Adipose tissue (tissue), 3 donors: ENCODE data around the gene USP5. TPM values are rescaled to one million over a fixed set of nuclear protein-coding genes. Genes with fewer than 3 reads are reported as not detected.

Experiments used
- H3K27ac ChIP-seq: one replicate; pipeline ENCODE4 v1.5.1; 2013; ENCODE audit warnings: low read depth, low read length
- WGBS, 3 donors: extraction: QIAGEN DNeasy Blood & Tissue Kit; methylation state at CpG; one replicate each; pipeline ENCODE4 v1.1.7; 2013; 5-methylcytosine and 5-hydroxymethylcytosine counted together
- polyA plus RNA-seq, 3 donors: library from polyadenylated mRNA; stranded (reverse); fragments of 200-250 nt; gene quantifications; one replicate each; pipeline ENCODE4 v1.2.3, GENCODE V29; 2013
- donor health status: healthy with polysubstance abuse.
- donor health status: Bipolar disorder and iron deficiency.
- donor health status: healthy.

The USP5 gene
- polyA plus RNA-seq, 3 donors: 14.7 to 32.5 (median 28.5) TPM

DNA sequence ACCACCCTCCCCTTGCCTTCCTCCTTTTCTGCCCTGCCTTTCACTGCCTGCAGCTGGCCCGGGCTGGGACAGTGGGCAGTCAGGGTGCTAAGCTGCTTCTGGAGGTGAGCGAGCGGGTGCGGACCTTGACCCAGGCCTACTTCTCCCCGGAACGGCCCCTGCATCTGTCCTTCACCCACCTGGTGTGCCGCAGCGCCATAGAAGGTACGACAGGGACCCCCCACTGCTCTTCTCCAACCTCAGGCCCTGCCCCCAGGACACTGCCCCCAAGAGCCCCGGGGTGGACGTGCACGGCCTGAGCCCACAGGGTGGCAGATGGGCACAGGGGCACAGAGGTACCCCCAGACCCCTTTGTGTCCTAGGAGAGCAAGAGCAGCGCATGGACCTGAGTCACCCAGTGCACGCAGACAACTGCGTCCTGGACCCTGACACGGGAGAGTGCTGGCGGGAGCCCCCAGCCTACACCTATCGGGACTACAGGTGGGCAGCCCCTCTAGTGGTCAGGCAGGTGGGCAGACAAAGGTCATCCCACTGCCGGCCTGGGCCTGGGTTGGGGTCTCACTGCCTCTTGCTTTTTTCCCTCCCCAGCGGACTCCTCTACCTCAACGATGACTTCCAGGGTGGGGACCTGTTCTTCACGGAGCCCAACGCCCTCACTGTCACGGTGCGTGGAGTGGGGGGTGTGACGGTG lies 14.4 kb upstream of the USP5 start:
- H3K27ac ChIP-seq: no peak overlapping the region
- 91 to 96% (median 92%) methylated on average over 26 of the region's 26 CpGs for WGBS, 3 donors

DNA sequence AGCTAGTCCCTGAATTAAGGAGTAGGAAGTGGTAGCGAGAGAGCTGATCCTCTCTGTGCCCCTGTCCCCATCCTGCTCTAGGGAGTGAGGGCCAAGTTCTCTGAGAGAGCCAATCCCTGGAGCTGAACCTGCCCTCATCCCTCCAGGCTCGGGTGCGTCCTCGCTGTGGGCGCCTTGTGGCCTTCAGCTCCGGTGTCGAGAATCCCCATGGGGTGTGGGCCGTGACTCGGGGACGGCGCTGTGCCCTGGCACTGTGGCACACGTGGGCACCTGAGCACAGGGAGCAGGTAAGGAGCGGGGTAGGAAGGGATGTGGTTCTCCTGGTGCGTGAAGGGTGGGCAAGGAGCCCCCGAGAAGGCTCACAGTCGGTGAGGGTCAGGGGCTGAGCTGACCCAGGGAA lies 13.1 kb upstream of the USP5 start:
- H3K27ac ChIP-seq: no peak overlapping the region
- 91 to 92% (median 92%) methylated on average over 16 of the region's 16 CpGs for WGBS, 3 donors

GRCh38 chr12:6839482-6840201 lies 12.3 kb upstream of the USP5 start:
- no peak overlapping the region for H3K27ac ChIP-seq
- WGBS, 3 donors: 72 to 84% (median 80%) methylated on average over 8 to 10 of the region's 10 CpGs

GRCh38 chr12:6840330-6840729 lies 11.6 kb upstream of the USP5 start:
- H3K27ac ChIP-seq: no peak overlapping the region
- WGBS, 3 donors: 67 to 79% (median 68%) methylated on average over 1 of the region's 1 CpG

GRCh38 chr12:6840761-6841515 lies 11.0 kb upstream of the USP5 start, which contains the start of gene GNB3:
GNB3 (plus strand) TSS chr12:6840925; CDS start chr12:6841288, 363 bp downstream.
- no peak within 1 kb of the TSS for H3K27ac ChIP-seq
- 67 to 71% (median 70%) methylated on average over 23 to 24 of the region's 24 CpGs for WGBS, 3 donors

GRCh38 chr12:6842075-6842474 lies 9.9 kb upstream of the USP5 start:
- 71 to 95% (median 84%) methylated on average over 4 of the region's 4 CpGs for whole genome bisulfite sequencing, 3 donors
- no peak overlapping the region for H3K27ac ChIP-seq

DNA sequence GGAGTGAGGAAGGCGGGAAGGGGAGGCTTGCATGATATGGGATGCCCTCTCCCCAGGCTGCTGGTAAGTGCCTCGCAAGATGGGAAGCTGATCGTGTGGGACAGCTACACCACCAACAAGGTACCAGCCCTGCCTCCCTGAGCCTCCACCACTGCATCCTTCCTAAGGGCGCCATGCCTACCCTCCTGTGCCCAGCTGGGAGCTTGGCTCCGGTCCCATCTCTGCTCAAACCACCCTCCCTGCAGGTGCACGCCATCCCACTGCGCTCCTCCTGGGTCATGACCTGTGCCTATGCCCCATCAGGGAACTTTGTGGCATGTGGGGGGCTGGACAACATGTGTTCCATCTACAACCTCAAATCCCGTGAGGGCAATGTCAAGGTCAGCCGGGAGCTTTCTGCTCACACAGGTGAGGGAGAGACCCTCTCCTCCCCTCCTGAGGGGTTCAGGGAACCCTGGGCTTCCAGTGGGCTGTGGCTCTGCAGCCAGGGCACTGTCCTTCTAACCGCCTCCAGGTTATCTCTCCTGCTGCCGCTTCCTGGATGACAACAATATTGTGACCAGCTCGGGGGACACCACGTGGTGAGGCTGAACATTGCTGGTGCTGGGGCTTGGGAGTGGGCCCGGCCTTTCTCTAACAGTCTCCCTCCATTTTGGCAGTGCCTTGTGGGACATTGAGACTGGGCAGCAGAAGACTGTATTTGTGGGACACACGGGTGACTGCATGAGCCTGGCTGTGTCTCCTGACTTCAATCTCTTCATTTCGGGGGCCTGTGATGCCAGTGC lies 8.6 kb upstream of the USP5 start:
- no peak overlapping the region for H3K27ac ChIP-seq
- WGBS, 3 donors: 78 to 80% (median 80%) methylated on average over 16 of the region's 16 CpGs

GRCh38 chr12:6845395-6845794 lies 6.6 kb upstream of the USP5 start:
- H3K27ac ChIP-seq: no peak overlapping the region
- 82 to 93% (median 86%) methylated on average over 11 to 17 of the region's 17 CpGs for WGBS, 3 donors

GRCh38 chr12:6846316-6846869 lies 5.6 kb upstream of the USP5 start:
- 77 to 89% (median 89%) methylated on average over 7 of the region's 7 CpGs for WGBS, 3 donors
- no peak overlapping the region for H3K27ac ChIP-seq

- WGBS, 3 donors: 93 to 96% (median 93%) methylated on average over 2 of the region's 2 CpGs
- no peak overlapping the region for H3K27ac ChIP-seq
Observed at GRCh38 chr12:6847676-6848075, 4.3 kb upstream of the USP5 start.

GRCh38 chr12:6849427-6849826 lies 2.5 kb upstream of the USP5 start:
- 66 to 95% (median 80%) methylated on average over 2 of the region's 2 CpGs for WGBS, 3 donors
- no peak overlapping the region for H3K27ac ChIP-seq

DNA sequence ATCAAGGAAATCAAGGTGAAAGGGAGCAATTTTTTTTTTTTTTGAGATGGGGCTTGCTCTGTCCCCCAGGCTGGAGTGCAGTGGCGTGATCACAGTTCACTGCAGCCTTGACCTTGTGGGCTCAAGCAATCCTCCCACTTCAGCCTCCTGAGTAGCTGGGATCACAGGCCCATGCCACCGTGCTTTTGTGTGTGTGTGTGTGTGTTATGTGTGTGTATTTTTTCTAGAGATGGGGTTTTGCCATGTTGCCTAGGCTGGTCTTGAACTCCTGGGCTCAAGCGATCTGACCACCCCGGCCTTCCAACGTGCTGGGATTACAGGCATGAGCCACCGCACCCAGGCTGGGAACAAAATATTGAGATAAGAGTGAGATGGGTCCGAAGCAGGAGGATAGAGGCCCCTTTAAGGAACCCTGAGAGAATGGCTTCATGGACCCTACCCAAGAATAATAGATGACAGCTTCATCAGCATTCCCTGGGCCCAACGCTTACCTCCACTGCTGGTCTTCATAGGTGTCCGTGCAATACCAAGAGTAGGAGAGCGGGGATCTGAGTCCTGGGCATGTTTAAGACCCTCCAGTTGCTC lies 1.9 kb upstream of the USP5 start:
- H3K27ac ChIP-seq: no peak overlapping the region
- WGBS, 3 donors: 79 to 87% (median 84%) methylated on average over 10 of the region's 10 CpGs

DNA sequence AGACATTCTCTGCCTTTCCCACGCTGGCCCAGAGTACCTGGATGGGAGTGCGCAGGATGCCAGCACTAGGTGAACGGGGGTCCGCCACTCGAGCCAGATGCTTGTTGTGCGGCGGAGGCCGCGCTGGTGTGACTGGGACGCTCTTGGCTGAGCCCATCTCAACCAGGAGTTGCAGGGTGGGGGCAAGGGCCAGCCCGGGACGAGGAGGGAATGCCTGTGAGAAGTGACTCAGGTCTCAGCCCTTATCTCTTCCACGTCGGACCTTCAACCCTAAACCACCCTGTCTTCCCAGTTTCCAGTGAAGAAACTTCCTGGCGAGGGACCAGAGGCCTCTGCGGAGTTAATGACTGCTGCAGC lies 1.2 kb upstream of the USP5 start:
- no peak overlapping the region for H3K27ac ChIP-seq
- 40 to 51% (median 40%) methylated on average over 16 of the region's 16 CpGs for WGBS, 3 donors

DNA sequence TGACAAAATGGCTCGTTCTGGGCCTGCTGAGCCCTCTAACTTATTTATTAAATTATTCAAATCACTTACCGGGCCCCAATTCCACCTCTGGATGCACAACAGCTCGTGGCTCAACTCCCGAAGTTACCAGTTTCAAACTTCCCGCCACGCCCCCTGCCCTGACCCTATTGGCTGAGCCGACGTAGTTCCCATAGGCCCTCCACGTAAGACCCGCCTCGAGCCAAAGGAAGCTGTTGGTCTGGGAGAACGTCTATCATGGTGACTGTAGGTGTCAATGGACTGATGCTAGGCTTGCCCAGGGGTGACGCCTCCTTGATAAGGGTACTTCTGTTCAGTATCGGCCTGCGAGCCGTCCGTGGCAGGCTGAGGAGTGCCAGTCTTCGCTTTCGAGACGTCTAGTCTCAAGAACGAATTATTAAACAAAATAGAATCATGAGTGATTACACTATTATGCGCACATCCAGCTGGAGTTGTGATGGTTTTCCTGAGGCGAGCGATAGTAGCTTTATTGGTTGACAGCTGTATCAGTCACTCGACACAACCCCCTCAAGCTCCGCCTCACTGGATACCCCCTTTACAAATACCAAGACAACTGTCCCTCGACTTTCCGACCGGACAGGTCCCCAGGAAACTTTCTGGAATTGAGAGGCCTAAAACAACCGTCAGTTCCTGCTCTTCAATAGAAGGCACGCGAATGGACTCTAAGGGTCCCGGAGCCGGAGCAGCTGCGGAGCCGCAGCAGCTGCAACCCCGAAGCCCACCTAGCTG lies 613 bp upstream of the USP5 start, which contains the start of gene CDCA3:
CDCA3 (minus strand) TSS at position 134 of the 768 bp plus-strand sequence. CDS start 334 bp downstream, outside the sequence.
- 0% methylated on average over 37 of the region's 37 CpGs for WGBS, 3 donors
- H3K27ac ChIP-seq: peak within 1 kb of the TSS; percentile 74

GRCh38 chr12:6852651-6853354 lies 853 bp downstream of the USP5 start:
- 1 to 3% (median 2%) methylated on average over 18 of the region's 18 CpGs for WGBS, 3 donors
- H3K27ac ChIP-seq: no peak overlapping the region

DNA sequence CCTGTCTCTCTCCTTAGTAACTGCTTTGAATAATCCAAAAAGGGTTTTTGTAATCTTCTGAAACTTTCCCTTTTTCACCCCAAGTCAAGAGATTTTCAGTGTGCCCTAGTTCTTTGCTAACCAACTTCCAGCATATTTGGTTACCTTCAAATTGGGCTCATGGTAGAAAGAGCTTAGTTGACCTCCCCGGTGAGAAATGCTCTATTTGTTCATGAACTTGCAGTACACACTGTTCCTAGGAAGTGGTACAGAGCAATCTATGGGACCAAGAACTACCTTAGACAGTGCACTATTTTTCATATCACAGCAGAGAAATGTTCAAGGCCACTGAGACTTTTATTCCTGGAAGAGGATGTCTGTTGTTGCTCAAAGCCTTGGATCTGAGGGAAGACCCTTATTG lies 1.7 kb downstream of the USP5 start:
- WGBS, 3 donors: 42 to 77% (median 66%) methylated on average over 1 of the region's 1 CpG
- no peak overlapping the region for H3K27ac ChIP-seq

DNA sequence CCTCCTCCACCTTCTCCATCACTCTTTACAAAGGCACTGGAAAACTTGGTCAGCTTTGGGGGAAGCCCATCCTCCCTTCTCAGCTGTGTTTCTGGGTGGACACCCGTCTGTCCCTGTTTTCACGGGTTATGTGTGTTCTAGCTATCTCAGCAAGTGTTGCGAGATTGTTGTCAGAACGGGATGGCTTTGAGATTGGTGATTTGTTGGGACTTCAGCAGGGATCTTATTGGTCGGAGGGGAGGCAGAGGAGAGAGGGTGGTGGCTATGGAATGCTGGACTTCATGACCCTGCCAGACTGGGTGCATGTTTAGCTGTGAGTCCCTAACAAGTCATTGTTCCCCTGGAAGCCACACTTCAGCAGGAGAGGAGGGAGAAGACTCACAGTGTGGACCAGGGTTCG lies 2.1 kb downstream of the USP5 start:
- WGBS, 3 donors: 57 to 81% (median 80%) methylated on average over 6 of the region's 6 CpGs
- H3K27ac ChIP-seq: no peak overlapping the region
